K562 (cell line): ENCODE data around the gene CTDNEP1. TPM values are rescaled to one million over a fixed set of nuclear protein-coding genes. Genes with fewer than 3 reads are reported as not detected.
A peak's percentile ranks its signal among the peaks of the same experiment; 100 is the strongest.

Experiments used
- CHCHD3 ChIP-seq: fragments of 250-450 bp; sonication (Bioruptor Pico); IDR thresholded peaks from 2 replicates; pipeline ENCODE4 v2.1.2; 2022; ENCODE audit warnings: mild to moderate bottlenecking
- CTCF ChIP-seq, 3 experiments: IDR thresholded peaks in 2 of 3; conservative IDR thresholded peaks in 1 of 3; 2 replicates each; pipeline ENCODE4 v1.5.1; 2011 to 2012; ENCODE audit warnings: low read length in 3 of 3, mild to moderate bottlenecking in 3 of 3, control low read depth in 2 of 3, improper control_type of control experiment in 1 of 3, inconsistent platforms in 1 of 3, low read depth in 1 of 3, mixed read lengths in 1 of 3, moderate library complexity in 1 of 3; ENCODE audit not compliant: insufficient read depth in 2 of 3
- E2F6 ChIP-seq, 2 experiments: IDR thresholded peaks; 2 replicates each; pipeline ENCODE4 v1.6.1; 2011; ENCODE audit warnings: borderline replicate concordance in 1 of 2, control low read depth in 1 of 2, low read depth in 1 of 2, low read length in 1 of 2, mild to moderate bottlenecking in 1 of 2, mixed read lengths in 1 of 2, moderate library complexity in 1 of 2; ENCODE audit not compliant: insufficient read depth in 1 of 2, insufficient read length in 1 of 2, poor library complexity in 1 of 2, severe bottlenecking in 1 of 2; ENCODE audit errors: extremely low read depth in 1 of 2
- EP300 ChIP-seq: IDR thresholded peaks from 2 replicates; pipeline ENCODE4 v1.6.1; 2012; ENCODE audit warnings: low read length, improper control_type of control experiment
- FOS ChIP-seq: IDR thresholded peaks from 3 replicates; pipeline ENCODE4 v1.6.1; 2011; ENCODE audit not compliant: insufficient read length; ENCODE audit errors: extremely low read depth
- GTF2B ChIP-seq: IDR thresholded peaks from 2 replicates; pipeline ENCODE4 v1.6.1; 2011; ENCODE audit not compliant: insufficient read length; ENCODE audit errors: extremely low read depth
- ILK ChIP-seq: fragments of 450-650 bp; IDR thresholded peaks from 2 replicates; pipeline ENCODE4 v1.6.1; 2016; ENCODE audit warnings: missing genetic modification characterization, low read depth, mild to moderate bottlenecking, missing compliant biosample characterization, moderate library complexity, borderline replicate concordance
- LCOR ChIP-seq: sonication (generic); formaldehyde crosslinking; IDR thresholded peaks from 2 replicates; pipeline ENCODE4 v1.8.0; 2022; ENCODE audit warnings: mild to moderate bottlenecking, missing genetic modification reagents
- MAZ ChIP-seq, 2 experiments: fragments of 450-650 bp in 1 of 2; sonication (generic) in 1 of 2; formaldehyde crosslinking; IDR thresholded peaks in 1 of 2; conservative IDR thresholded peaks in 1 of 2; 2 replicates each; pipeline versions ENCODE4 v1.4.0 to v1.5.0; 2020; ENCODE audit warnings: mild to moderate bottlenecking in 1 of 2, missing genetic modification reagents in 1 of 2
- MNT ChIP-seq, 2 experiments: fragments of 450-650 bp; conservative IDR thresholded peaks; 2 replicates each; pipeline ENCODE4 v1.6.1; 2017; ENCODE audit warnings: mild to moderate bottlenecking in 2 of 2, moderate library complexity in 2 of 2
- PPARD ChIP-seq: fragments of 250-450 bp; sonication (Bioruptor Pico); IDR thresholded peaks from 2 replicates; pipeline ENCODE4 v1.8.0; 2022; ENCODE audit warnings: inconsistent platforms, mild to moderate bottlenecking, moderate library complexity
- RBM14 ChIP-seq: fragments of 200-400 bp; formaldehyde crosslinking; IDR thresholded peaks from 2 replicates; pipeline ENCODE4 v1.6.1; 2018; ENCODE audit warnings: low read depth, mild to moderate bottlenecking, low read length, moderate library complexity, borderline replicate concordance; ENCODE audit not compliant: insufficient read depth
- SAFB ChIP-seq: fragments of 200-400 bp; formaldehyde crosslinking; IDR thresholded peaks from 2 replicates; pipeline ENCODE4 v1.6.1; 2017; ENCODE audit warnings: low read depth, low read length, borderline replicate concordance
- SIN3A ChIP-seq, 2 experiments: fragments of 150-350 bp in 1 of 2; IDR thresholded peaks; 2 replicates each; pipeline ENCODE4 v1.6.1; 2011 to 2016; ENCODE audit warnings: borderline replicate concordance in 2 of 2, low read depth in 2 of 2, low read length in 2 of 2, mild to moderate bottlenecking in 2 of 2, moderate library complexity in 2 of 2; ENCODE audit not compliant: control insufficient read depth in 1 of 2
- SMAD1 ChIP-seq: fragments of 150-350 bp; IDR thresholded peaks from 2 replicates; pipeline ENCODE4 v1.6.1; 2014; ENCODE audit warnings: low read length, low read depth; ENCODE audit not compliant: partially characterized antibody
- SMAD3 ChIP-seq: fragments of 450-650 bp; formaldehyde crosslinking; conservative IDR thresholded peaks from 2 replicates; pipeline ENCODE4 v1.4.0; 2020; ENCODE audit warnings: mild to moderate bottlenecking
- TFAM ChIP-seq: fragments of 250-450 bp; sonication (Bioruptor Pico); conservative IDR thresholded peaks from 2 replicates; pipeline ENCODE4 v1.5.0; 2021; ENCODE audit warnings: mild to moderate bottlenecking, moderate library complexity
- WHSC1 ChIP-seq: IDR thresholded peaks from one replicate; pipeline ENCODE4 v1.6.1; 2012; ENCODE audit warnings: low read length, control low read depth, inconsistent platforms
- ZFX ChIP-seq: sonication (generic); formaldehyde crosslinking; IDR thresholded peaks from 2 replicates; pipeline ENCODE4 v1.8.0; 2022; ENCODE audit warnings: mild to moderate bottlenecking, missing genetic modification reagents, moderate library complexity
- ZNF354B ChIP-seq: fragments of 250-450 bp; sonication (Bioruptor Pico); IDR thresholded peaks from 2 replicates; pipeline ENCODE4 v1.4.0; 2020
- ZNF551 ChIP-seq: fragments of 250-450 bp; sonication (Bioruptor Pico); IDR thresholded peaks from 2 replicates; pipeline ENCODE4 v1.5.0; 2021; ENCODE audit warnings: mild to moderate bottlenecking, moderate library complexity
- polyA plus RNA-seq, 8 experiments: library from polyadenylated mRNA; depleted of rRNA in 4 of 8; stranded (reverse) in 5 of 8; unstranded in 3 of 8; fragments of >200 nt; fragmentation: Nextera tagmentation in 2 of 8; fragmentation: Illumina TruSeq in 1 of 8; extraction: Ambion mirVana in 2 of 8; extraction: Trizol in 1 of 8; gene quantifications; 2 replicates each; pipeline versions ENCODE4 v1.2.1 to v1.2.3, GENCODE V29; 2011 to 2014; ENCODE audit warnings: inconsistent platforms in 1 of 8, missing spikeins in 1 of 8
- total RNA-seq, 7 experiments: library from RNA; depleted of rRNA in 6 of 7; stranded (reverse); fragments of >200 nt in 6 of 7; fragmentation: Illumina TruSeq in 2 of 7; extraction: Trizol in 2 of 7; gene quantifications; 2 replicates each; pipeline versions ENCODE4 v1.2.1 to v1.2.3, GENCODE V29; 2011 to 2021; ENCODE audit warnings: low replicate concordance in 1 of 7

The CTDNEP1 gene
- total and polyA plus RNA-seq, 9 of the 15 experiments (the other 6 are each of a cell fraction or from before 2014, with no cell fraction given), result 10.7 to 150 (median 28.5) TPM

- TF ChIP-seq SMAD1, result no peak
- TF ChIP-seq TFAM (CRISPR knock-in tag), result no peak
- no peak for TF ChIP-seq WHSC1
- TF ChIP-seq LCOR (CRISPR knock-in tag), result no peak
- peak; percentile 72 to 92 for TF ChIP-seq E2F6 (IDR thresholded peaks at IDR 0.05; ENCODE audit: borderline replicate concordance in 1 of 2, extremely low read depth in 1 of 2, insufficient read depth in 1 of 2, insufficient read length in 1 of 2, low read depth in 1 of 2, low read length in 1 of 2, poor library complexity in 1 of 2, severe bottlenecking in 1 of 2)
- TF ChIP-seq SAFB, result no peak
- TF ChIP-seq MNT (conservative IDR thresholded peaks at IDR 0.05), result peak; percentile 84 to 91
- TF ChIP-seq EP300, result no peak
- TF ChIP-seq PPARD, result no peak
- no peak for TF ChIP-seq ILK
- no peak for TF ChIP-seq GTF2B
- TF ChIP-seq ZNF354B (CRISPR knock-in tag), result no peak
- TF ChIP-seq CTCF (IDR thresholded peaks at IDR 0.05 in 2 of 3, conservative IDR thresholded peaks at IDR 0.05 in 1 of 3; ENCODE audit: insufficient read depth in 2 of 3, low read depth in 1 of 3, low read length in 3 of 3), result peak; percentile 78 to 90 (median 81)
- TF ChIP-seq CHCHD3, result no peak
- peak in 1 of 2 experiments; percentile 24; a peak in 1 of 4 replicates for TF ChIP-seq MAZ (CRISPR knock-in tag; conservative IDR thresholded peaks at IDR 0.05 in 1 of 2, IDR thresholded peaks at IDR 0.05 in 1 of 2)
- no peak for TF ChIP-seq ZFX (CRISPR knock-in tag)
- no peak for TF ChIP-seq RBM14
- TF ChIP-seq SIN3A (IDR thresholded peaks at IDR 0.05; ENCODE audit: borderline replicate concordance in 2 of 2, control insufficient read depth in 1 of 2, low read depth in 2 of 2, low read length in 2 of 2), result peak in 1 of 2 experiments; percentile 50; a peak in 1 of 4 replicates
- TF ChIP-seq ZNF551 (CRISPR knock-in tag), result no peak
- TF ChIP-seq SMAD3 (CRISPR knock-in tag), result no peak
- no peak for TF ChIP-seq FOS
These were observed 44.8 kb upstream of the CTDNEP1 start (continued) for GRCh38 chr17:7296189-7296861.
